Measurements from ENCODE around the gene PPFIA2.

DNA sequence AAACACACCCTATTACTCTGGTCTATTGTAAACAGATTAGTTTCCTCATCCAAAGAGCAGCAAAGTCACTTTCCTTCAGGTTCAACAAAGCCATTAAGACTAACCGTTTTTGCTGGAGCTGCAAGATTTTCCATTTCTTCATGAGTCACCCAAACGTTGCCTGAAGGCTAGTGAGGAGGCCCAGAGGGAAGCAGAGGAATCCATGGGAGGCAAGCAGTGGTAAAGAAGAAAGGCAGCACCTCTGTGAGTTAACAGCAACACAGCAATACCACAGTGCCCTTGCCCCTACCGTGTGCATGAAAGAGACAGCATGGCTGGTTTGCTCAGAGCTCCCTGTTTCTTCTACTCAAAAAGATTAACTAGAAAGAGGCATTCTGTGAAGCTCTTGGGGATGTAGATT is 475.0 kb downstream of the PPFIA2 start:
- TF ChIP-seq GATA3 (IDR thresholded peaks at IDR 0.05; ENCODE audit: low read depth, low read length): no peak
- TF ChIP-seq GATA2 (IDR thresholded peaks at IDR 0.05; ENCODE audit: low read depth, low read length): no peak
